GM12878 (cell line): ENCODE data around the gene TAAR2.

Source experiments
- CEBPB ChIP-seq, 2 experiments: fragments of 150-350 bp in 1 of 2; IDR thresholded peaks; 2 replicates each; pipeline ENCODE4 v1.6.1; 2012 to 2014; ENCODE audit warnings: low read depth in 2 of 2, low read length in 2 of 2, borderline replicate concordance in 1 of 2, inconsistent platforms in 1 of 2
- CREM ChIP-seq: IDR thresholded peaks from 2 replicates; pipeline ENCODE4 v1.6.1; 2014; ENCODE audit warnings: antibody characterized with exemption, low read depth
- CTCF ChIP-seq, 3 experiments: IDR thresholded peaks in 2 of 3; conservative IDR thresholded peaks in 1 of 3; 2 replicates each; pipeline ENCODE4 v1.5.1; 2011; ENCODE audit warnings: low read depth in 3 of 3, low read length in 3 of 3, mild to moderate bottlenecking in 3 of 3, control low read depth in 2 of 3, moderate library complexity in 2 of 3, inconsistent platforms in 1 of 3, mixed read lengths in 1 of 3; ENCODE audit not compliant: control insufficient read depth in 2 of 3, insufficient read depth in 1 of 3; ENCODE audit errors: extremely low read depth in 1 of 3
- HDAC2 ChIP-seq: fragments of 200-600 bp; sonication (generic); IDR thresholded peaks from 2 replicates; pipeline ENCODE4 v1.6.1; 2017
- MAX ChIP-seq: IDR thresholded peaks from 2 replicates; pipeline ENCODE4 v1.6.1; 2012; ENCODE audit warnings: low read depth, low read length, improper control_type of control experiment
- NR2C1 ChIP-seq: fragments of 450-650 bp; IDR thresholded peaks from 2 replicates; pipeline ENCODE4 v1.6.1; 2017; ENCODE audit warnings: antibody characterized with exemption, mild to moderate bottlenecking, moderate library complexity
- NRF1 ChIP-seq: conservative IDR thresholded peaks from 2 replicates; pipeline ENCODE4 v1.6.1; 2011; ENCODE audit warnings: mild to moderate bottlenecking, low read depth, low read length, improper control_type of control experiment
- RCOR1 ChIP-seq: conservative IDR thresholded peaks from 2 replicates; pipeline ENCODE4 v1.6.1; 2012; ENCODE audit warnings: low read depth, low read length, improper control_type of control experiment
- REST ChIP-seq: IDR thresholded peaks from 2 replicates; pipeline ENCODE4 v1.6.1; 2012; ENCODE audit warnings: mild to moderate bottlenecking, low read depth, low read length
- RFX5 ChIP-seq: IDR thresholded peaks from 2 replicates; pipeline ENCODE4 v1.6.1; 2011; ENCODE audit warnings: low read depth, low read length, improper control_type of control experiment
- ZBTB33 ChIP-seq: fragments of 450-650 bp; IDR thresholded peaks from 2 replicates; pipeline ENCODE4 v1.6.1; 2017; ENCODE audit warnings: mild to moderate bottlenecking
- ZNF274 ChIP-seq: IDR thresholded peaks from one replicate; pipeline ENCODE4 v1.8.0; 2011; ENCODE audit not compliant: insufficient read length, insufficient read depth

GRCh38 chr6:132592855-132593254, 31.2 kb downstream of the TAAR2 start:
- TF ChIP-seq HDAC2 (no peak), RCOR1 (no peak), ZBTB33 (no peak), NR2C1 (no peak), CTCF (IDR thresholded peaks at IDR 0.05 in 2 of 3, conservative IDR thresholded peaks at IDR 0.05 in 1 of 3; ENCODE audit: control insufficient read depth in 2 of 3, extremely low read depth in 1 of 3, insufficient read depth in 1 of 3, low read depth in 3 of 3, low read length in 3 of 3) (no peak), CREM (no peak), RFX5 (no peak), ZNF274 (no peak), CEBPB (IDR thresholded peaks at IDR 0.05; ENCODE audit: borderline replicate concordance in 1 of 2, low read depth in 2 of 2, low read length in 2 of 2) (no peak), MAX (no peak), NRF1 (no peak), REST (no peak)
